ENCODE results near the gene PPM1J. TPM values are rescaled to one million over a fixed set of nuclear protein-coding genes. Genes with fewer than 3 reads are reported as not detected.

The PPM1J gene
- total and polyA plus RNA-seq, 2 of the 13 experiments (the other 11 are each of a cell fraction or from before 2014, with no cell fraction given): 0.07 to 0.22 TPM

DNA sequence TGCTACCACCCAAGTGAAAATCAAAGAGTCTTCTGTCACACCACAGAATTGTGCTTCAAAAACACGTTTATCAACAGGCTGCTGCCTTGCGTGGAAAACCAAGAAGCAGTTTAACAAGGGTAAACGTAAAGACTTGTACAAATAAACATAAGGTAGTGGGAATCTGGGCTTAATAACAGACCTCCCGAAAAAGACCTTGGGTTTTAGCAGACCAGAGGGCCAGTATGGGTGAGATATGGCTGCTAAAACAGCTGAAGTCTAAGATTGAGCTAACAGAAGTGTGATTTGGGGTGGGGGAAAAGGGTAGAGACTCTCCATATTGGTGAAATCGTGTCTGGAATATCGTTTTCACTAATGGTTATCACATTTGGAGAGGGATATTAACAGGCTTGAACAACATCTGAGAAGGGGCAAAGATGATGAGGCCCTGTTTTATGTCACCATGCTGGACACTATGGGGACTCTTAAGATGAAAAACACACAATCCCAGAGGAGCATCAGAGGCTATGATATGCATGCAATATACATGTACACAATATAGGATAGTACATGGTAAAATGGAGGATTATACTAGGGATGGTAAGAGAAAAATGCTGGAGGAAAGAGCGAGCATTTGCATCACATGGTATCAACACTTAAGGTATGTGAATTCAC lies 39.3 kb downstream of the PPM1J start:
- DNase-seq (ENCODE audit: low spot score): no peak
- H4K20me1 ChIP-seq (ENCODE audit: insufficient read depth, low read length): no peaks in the 10 kb centered on the region
- H3K4me2 ChIP-seq (ENCODE audit: low read depth, low read length): peak overlapping the region; percentile 91
- ChIA-PET CTCF (ENCODE audit: low intra/inter-chr PET ratio, low total read pairs) (interaction anchor here (3.7 kb wide), 1 partner anchor 31 kb away, joined by 17 read pairs; the partner anchor contains the start of gene RHOC), POLR2A (interaction anchor here (0.5 to 5.5 kb wide), 9 partner anchors 11 to 1082 kb away, joined by 3 to 251 read pairs (median 7); partner anchors contain the start of genes PPM1J, RHOC and ST7L)
- H2AFZ ChIP-seq (ENCODE audit: low read length): no peak overlapping the region
- FAIRE-seq: no peak
- peaks cover 0 to 2% of the 10 kb centered on the region in 2 experiments; a peak in 2 of 5 replicates for H3K36me3 ChIP-seq (replicated peaks in 1 of 2; ENCODE audit: control insufficient read depth in 1 of 2, insufficient read depth in 2 of 2, low read length in 2 of 2)
- H3K79me2 ChIP-seq (ENCODE audit: insufficient read depth, low read length): peaks cover 50% of the 10 kb centered on the region
- peak overlapping the region; percentile 82 to 91 (median 83) for H3K4me3 ChIP-seq (replicated peaks in 1 of 3; ENCODE audit: insufficient read depth in 1 of 3, low read depth in 2 of 3, low read length in 3 of 3)
- peak overlapping the region; percentile 92 for H3K9ac ChIP-seq (ENCODE audit: insufficient read depth, low read depth, low read length)
- ATAC-seq: no peak
- BruUV-seq (replicated peaks): TSS peak; percentile 42
- H3K27me3 ChIP-seq (ENCODE audit: control insufficient read depth in 1 of 2, insufficient read depth in 2 of 2, low read length in 2 of 2): no peaks in the 10 kb centered on the region; a peak in 1 of 5 replicates
- intact Hi-C loops (cut with micrococcal nuclease; ENCODE audit: unreplicated experiment) (loop anchor here (2.0 kb wide), 2 partner anchors 23 to 57 kb away; partner anchors contain the start of genes CAPZA1 and ST7L), in situ Hi-C loops (cut with HindIII; ENCODE audit: extremely low pct_ligation_motif_present, low pct_unique_long_range_greater_than_20kb) (no loop called here)
- H3K9me3 ChIP-seq (ENCODE audit: low read length): no peaks in the 10 kb centered on the region
- peaks cover 49% of the 10 kb centered on the region for H3K4me1 ChIP-seq (ENCODE audit: insufficient read depth, low read length)
- H3K27ac ChIP-seq (ENCODE audit: extremely low read length, insufficient read depth, low read length): peak overlapping the region; percentile 90
- WGBS (ENCODE audit: low lambda C conversion rate): 35% methylated on average over 7 of the region's 7 CpGs
- TF ChIP-seq, protein P1, sequence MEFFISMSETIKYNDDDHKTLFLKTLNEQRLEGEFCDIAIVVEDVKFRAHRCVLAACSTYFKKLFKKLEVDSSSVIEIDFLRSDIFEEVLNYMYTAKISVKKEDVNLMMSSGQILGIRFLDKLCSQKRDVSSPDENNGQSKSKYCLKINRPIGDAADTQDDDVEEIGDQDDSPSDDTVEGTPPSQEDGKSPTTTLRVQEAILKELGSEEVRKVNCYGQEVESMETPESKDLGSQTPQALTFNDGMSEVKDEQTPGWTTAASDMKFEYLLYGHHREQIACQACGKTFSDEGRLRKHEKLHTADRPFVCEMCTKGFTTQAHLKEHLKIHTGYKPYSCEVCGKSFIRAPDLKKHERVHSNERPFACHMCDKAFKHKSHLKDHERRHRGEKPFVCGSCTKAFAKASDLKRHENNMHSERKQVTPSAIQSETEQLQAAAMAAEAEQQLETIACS (CRISPR knock-in tag; IDR thresholded peaks at IDR 0.05): no peak
- TF ChIP-seq KMT2B (CRISPR knock-in tag; IDR thresholded peaks at IDR 0.05): 0 out of 2 replicates have a peak, but pooled peaks have one; percentile 8
- no peak for TF ChIP-seq TAF15 (IDR thresholded peaks at IDR 0.05; ENCODE audit: low read depth, low read length, poor library complexity, severe bottlenecking)
- peak; percentile 97 for TF ChIP-seq ZNF12 (CRISPR knock-in tag; IDR thresholded peaks at IDR 0.05)
- 0 out of 2 replicates have a peak, but pooled peaks have one; percentile 5 for TF ChIP-seq FOXC1 (CRISPR knock-in tag; IDR thresholded peaks at IDR 0.05; ENCODE audit: borderline replicate concordance)
- 0 out of 2 replicates have a peak, but pooled peaks have one; percentile 0 for TF ChIP-seq SALL2 (CRISPR knock-in tag; IDR thresholded peaks at IDR 0.05)
- TF ChIP-seq, protein P2, sequence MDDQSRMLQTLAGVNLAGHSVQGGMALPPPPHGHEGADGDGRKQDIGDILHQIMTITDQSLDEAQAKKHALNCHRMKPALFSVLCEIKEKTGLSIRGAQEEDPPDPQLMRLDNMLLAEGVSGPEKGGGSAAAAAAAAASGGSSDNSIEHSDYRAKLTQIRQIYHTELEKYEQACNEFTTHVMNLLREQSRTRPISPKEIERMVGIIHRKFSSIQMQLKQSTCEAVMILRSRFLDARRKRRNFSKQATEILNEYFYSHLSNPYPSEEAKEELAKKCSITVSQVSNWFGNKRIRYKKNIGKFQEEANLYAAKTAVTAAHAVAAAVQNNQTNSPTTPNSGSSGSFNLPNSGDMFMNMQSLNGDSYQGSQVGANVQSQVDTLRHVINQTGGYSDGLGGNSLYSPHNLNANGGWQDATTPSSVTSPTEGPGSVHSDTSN (CRISPR knock-in tag; IDR thresholded peaks at IDR 0.05; ENCODE audit: borderline replicate concordance): 0 out of 2 replicates have a peak, but pooled peaks have one; percentile 28
- TF ChIP-seq ETV6 (CRISPR knock-in tag; conservative IDR thresholded peaks at IDR 0.05): no peak
- 0 out of 2 replicates have a peak, but pooled peaks have one; percentile 18 for TF ChIP-seq ZNF558 (CRISPR knock-in tag; IDR thresholded peaks at IDR 0.05; ENCODE audit: borderline replicate concordance)

All from HepG2 (cell line).